ENCODE data around the gene RAD51B.
A peak's percentile ranks its signal among the peaks of the same experiment; 100 is the strongest.

RAD51B gene

GRCh38 chr14:68775614-68776126 is 956.1 kb downstream of the RAD51B start:
- H3K36me3 ChIP-seq (ENCODE audit: control insufficient read depth, insufficient read depth, low read length): no peaks in the 10 kb centered on the region
- no peak overlapping the region for H3K4me3 ChIP-seq (replicated peaks; ENCODE audit: low read depth, low read length)
- DNase-seq (ENCODE audit: extremely low read depth, insufficient read length): no peak
- peak; percentile 26 for TF ChIP-seq CTCF (IDR thresholded peaks at IDR 0.05; ENCODE audit: insufficient read depth, low read length, poor library complexity, severe bottlenecking)
- H3K27me3 ChIP-seq (replicated peaks; ENCODE audit: control insufficient read depth, insufficient read depth, low read length): no peaks in the 10 kb centered on the region

GRCh38 chr14:68777644-68778043 is 958.1 kb downstream of the RAD51B start:
- no peak overlapping the region for H3K4me3 ChIP-seq (replicated peaks; ENCODE audit: low read depth, low read length)
- TF ChIP-seq CTCF (IDR thresholded peaks at IDR 0.05; ENCODE audit: insufficient read depth, low read length, poor library complexity, severe bottlenecking): no peak
- no peak for DNase-seq (ENCODE audit: extremely low read depth, insufficient read length)
- no peaks in the 10 kb centered on the region for H3K36me3 ChIP-seq (ENCODE audit: control insufficient read depth, insufficient read depth, low read length)
- H3K27me3 ChIP-seq (replicated peaks; ENCODE audit: control insufficient read depth, insufficient read depth, low read length): no peaks in the 10 kb centered on the region
